ENCODE measurements around the gene RALA. TPM values are rescaled to one million over a fixed set of nuclear protein-coding genes. Genes with fewer than 3 reads are reported as not detected.

The RALA gene
- total RNA-seq, 1 donor from 2014 or later, result 42.6 TPM

DNA sequence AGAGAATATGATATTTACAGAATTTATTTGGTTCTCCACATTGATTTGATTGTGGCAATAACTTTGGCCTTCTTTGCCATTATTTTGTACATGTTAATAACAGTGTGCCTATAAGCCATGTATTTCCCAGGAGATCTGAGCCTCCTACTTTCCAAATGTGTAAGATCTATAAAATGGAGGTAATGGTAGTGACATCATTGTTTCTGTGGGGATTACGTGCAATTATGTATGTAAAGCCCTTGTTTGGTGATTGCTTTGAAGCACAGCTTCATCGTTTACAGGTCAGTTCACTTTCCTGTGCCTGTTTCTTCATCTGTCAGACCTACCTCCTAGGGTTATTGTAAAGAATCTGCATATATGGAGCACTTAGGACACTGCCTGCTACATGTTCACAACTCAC is 39.8 kb upstream of the RALA start:
- no peaks in the 10 kb centered on the region for H3K27me3 Mint-ChIP-seq
- no peak overlapping the region for H3K4me3 Mint-ChIP-seq
- no peak overlapping the region for H3K27ac Mint-ChIP-seq
- no peaks in the 10 kb centered on the region for H3K9me3 Mint-ChIP-seq
- H3K4me1 Mint-ChIP-seq (ENCODE audit: unreplicated experiment), result peaks cover 17% of the 10 kb centered on the region
- no peak for DNase-seq (ENCODE audit: extremely low spot score, unreplicated experiment)
- H3K36me3 Mint-ChIP-seq, result no peaks in the 10 kb centered on the region
- TF ChIP-seq, protein P1, sequence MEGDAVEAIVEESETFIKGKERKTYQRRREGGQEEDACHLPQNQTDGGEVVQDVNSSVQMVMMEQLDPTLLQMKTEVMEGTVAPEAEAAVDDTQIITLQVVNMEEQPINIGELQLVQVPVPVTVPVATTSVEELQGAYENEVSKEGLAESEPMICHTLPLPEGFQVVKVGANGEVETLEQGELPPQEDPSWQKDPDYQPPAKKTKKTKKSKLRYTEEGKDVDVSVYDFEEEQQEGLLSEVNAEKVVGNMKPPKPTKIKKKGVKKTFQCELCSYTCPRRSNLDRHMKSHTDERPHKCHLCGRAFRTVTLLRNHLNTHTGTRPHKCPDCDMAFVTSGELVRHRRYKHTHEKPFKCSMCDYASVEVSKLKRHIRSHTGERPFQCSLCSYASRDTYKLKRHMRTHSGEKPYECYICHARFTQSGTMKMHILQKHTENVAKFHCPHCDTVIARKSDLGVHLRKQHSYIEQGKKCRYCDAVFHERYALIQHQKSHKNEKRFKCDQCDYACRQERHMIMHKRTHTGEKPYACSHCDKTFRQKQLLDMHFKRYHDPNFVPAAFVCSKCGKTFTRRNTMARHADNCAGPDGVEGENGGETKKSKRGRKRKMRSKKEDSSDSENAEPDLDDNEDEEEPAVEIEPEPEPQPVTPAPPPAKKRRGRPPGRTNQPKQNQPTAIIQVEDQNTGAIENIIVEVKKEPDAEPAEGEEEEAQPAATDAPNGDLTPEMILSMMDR (conservative IDR thresholded peaks at IDR 0.05), result no peak

GRCh38 chr7:39587393-39587792 is 36.0 kb upstream of the RALA start:
- Mint-ChIP-seq H3K27ac (no peak overlapping the region), H3K4me3 (no peak overlapping the region), H3K36me3 (no peaks in the 10 kb centered on the region), H3K4me1 (ENCODE audit: unreplicated experiment) (peaks cover 12% of the 10 kb centered on the region), H3K27me3 (no peaks in the 10 kb centered on the region), H3K9me3 (no peaks in the 10 kb centered on the region)
- TF ChIP-seq, protein P1 (conservative IDR thresholded peaks at IDR 0.05), result no peak
- no peak for DNase-seq (ENCODE audit: extremely low spot score, unreplicated experiment)

GRCh38 chr7:39588416-39588815 is 35.0 kb upstream of the RALA start:
- Mint-ChIP-seq H3K27me3 (no peaks in the 10 kb centered on the region), H3K36me3 (no peaks in the 10 kb centered on the region), H3K27ac (no peak overlapping the region), H3K4me3 (no peak overlapping the region), H3K4me1 (ENCODE audit: unreplicated experiment) (peaks cover 9% of the 10 kb centered on the region), H3K9me3 (no peaks in the 10 kb centered on the region)
- TF ChIP-seq, protein P1 (conservative IDR thresholded peaks at IDR 0.05), result no peak
- DNase-seq (ENCODE audit: extremely low spot score, unreplicated experiment), result no peak

- peaks cover 5% of the 10 kb centered on the region for H3K4me1 Mint-ChIP-seq (ENCODE audit: unreplicated experiment)
- TF ChIP-seq, protein P1 (conservative IDR thresholded peaks at IDR 0.05), result no peak
- no peaks in the 10 kb centered on the region for H3K9me3 Mint-ChIP-seq
- H3K36me3 Mint-ChIP-seq, result no peaks in the 10 kb centered on the region
- H3K27me3 Mint-ChIP-seq, result no peaks in the 10 kb centered on the region
- DNase-seq (ENCODE audit: extremely low spot score, unreplicated experiment), result no peak
- H3K27ac Mint-ChIP-seq, result no peak overlapping the region
- no peak overlapping the region for H3K4me3 Mint-ChIP-seq
These were observed 33.9 kb upstream of the RALA start for GRCh38 chr7:39589323-39590111.

GRCh38 chr7:39592586-39592985 is 30.8 kb upstream of the RALA start:
- H3K27ac Mint-ChIP-seq, result no peak overlapping the region

More at GRCh38 chr7:39592586-39592985, 30.8 kb upstream of the RALA start:
- Mint-ChIP-seq H3K4me3 (no peak overlapping the region), H3K36me3 (no peaks in the 10 kb centered on the region), H3K27me3 (no peaks in the 10 kb centered on the region), H3K4me1 (ENCODE audit: unreplicated experiment) (peaks cover 5% of the 10 kb centered on the region), H3K9me3 (no peaks in the 10 kb centered on the region)
- DNase-seq (ENCODE audit: extremely low spot score, unreplicated experiment), result no peak
- TF ChIP-seq, protein P1 (conservative IDR thresholded peaks at IDR 0.05), result no peak
